MM.1S (cell line): Measurements from ENCODE around the gene ACSS3.

Experiments used
- EZH2 ChIP-seq: fragments of 300-600 bp; sonication (generic); optimal IDR thresholded peaks from 2 replicates; pipeline ENCODE3; 2017; ENCODE audit warnings: low read depth, mild to moderate bottlenecking, antibody characterized with exemption, low read length, mixed read lengths
- EZH2phosphoT487 ChIP-seq: fragments of 300-600 bp; sonication (generic); IDR thresholded peaks from 2 replicates; pipeline ENCODE4 v1.6.1; 2018; ENCODE audit warnings: antibody characterized with exemption, low read length
- TF ChIP-seq, protein P1 (sequence below): fragments of 300-600 bp; sonication (generic); IDR thresholded peaks from 2 replicates; pipeline ENCODE4 v1.5.1; 2016; ENCODE audit warnings: antibody characterized with exemption, low read length, mixed read lengths

DNA sequence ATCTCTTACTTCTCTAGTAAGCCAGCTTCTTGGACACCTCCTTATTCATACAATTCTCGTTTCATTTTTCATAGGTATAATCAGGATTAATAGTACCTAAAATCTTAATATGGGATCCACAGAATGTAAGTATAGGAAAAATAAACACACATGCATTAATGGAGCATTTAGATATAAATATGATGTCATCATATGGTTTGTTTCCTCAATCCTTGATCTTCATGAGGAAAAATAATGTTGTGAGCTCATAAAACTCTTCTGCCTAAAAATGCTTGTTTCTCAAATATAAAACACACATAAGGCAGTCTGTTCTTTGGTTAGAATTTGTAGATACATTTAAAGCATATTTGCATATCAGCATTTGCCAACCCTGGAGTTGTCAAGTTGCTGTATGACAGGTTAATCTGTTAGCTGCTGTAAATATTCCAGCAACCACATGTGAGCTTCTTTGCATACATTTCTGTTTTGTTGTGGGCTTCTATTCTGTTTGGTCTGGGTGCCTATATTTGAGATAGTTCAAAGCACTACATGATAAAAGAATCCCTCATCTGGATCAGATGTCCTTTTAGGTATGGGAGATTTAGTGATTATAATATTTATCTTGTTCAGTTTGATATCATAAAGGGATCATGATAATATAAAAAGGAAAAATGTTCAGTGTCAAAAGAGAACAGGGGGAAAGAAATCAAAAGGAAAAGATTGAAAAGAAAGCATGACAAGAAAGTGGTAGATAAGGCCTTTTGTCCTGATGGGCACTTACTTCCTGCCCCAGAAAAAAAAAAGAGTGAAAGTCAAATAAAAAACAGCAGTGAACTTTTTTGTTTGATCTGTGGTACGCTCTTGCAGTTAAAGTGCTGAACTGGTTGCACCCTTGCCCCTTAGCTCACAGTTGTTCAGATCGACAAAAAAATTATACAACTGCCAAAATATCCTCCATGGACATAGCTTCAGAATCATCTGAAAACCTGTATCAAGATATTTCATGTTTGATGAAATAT is 68.6 kb downstream of the ACSS3 start:
- TF ChIP-seq, protein P1, sequence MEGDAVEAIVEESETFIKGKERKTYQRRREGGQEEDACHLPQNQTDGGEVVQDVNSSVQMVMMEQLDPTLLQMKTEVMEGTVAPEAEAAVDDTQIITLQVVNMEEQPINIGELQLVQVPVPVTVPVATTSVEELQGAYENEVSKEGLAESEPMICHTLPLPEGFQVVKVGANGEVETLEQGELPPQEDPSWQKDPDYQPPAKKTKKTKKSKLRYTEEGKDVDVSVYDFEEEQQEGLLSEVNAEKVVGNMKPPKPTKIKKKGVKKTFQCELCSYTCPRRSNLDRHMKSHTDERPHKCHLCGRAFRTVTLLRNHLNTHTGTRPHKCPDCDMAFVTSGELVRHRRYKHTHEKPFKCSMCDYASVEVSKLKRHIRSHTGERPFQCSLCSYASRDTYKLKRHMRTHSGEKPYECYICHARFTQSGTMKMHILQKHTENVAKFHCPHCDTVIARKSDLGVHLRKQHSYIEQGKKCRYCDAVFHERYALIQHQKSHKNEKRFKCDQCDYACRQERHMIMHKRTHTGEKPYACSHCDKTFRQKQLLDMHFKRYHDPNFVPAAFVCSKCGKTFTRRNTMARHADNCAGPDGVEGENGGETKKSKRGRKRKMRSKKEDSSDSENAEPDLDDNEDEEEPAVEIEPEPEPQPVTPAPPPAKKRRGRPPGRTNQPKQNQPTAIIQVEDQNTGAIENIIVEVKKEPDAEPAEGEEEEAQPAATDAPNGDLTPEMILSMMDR = no peak
- TF ChIP-seq EZH2 (no peak), EZH2phosphoT487 (no peak)
